Breast epithelium (tissue), 4 donors: ENCODE results near the gene A1BG. TPM values are rescaled to one million over a fixed set of nuclear protein-coding genes. Genes with fewer than 3 reads are reported as not detected.
A peak's percentile ranks its signal among the peaks of the same experiment; 100 is the strongest.
"Not testable (repeated sequence)": the region's sequence is repeated elsewhere in the genome, so short reads cannot be mapped to it uniquely, and the experiment has no call there.

Source experiments
- DNase-seq, 2 donors: peaks; one replicate each; pipeline ENCODE4 v3.0.0-alpha.2; 2019; ENCODE audit warnings: low spot score in 2 of 2
- H3K27ac ChIP-seq, 2 donors: fragments of 200-600 bp; sonication (generic) in 1 of 2; one replicate each; pipeline ENCODE4 v1.5.1; 2016 to 2019; ENCODE audit warnings: mild to moderate bottlenecking in 1 of 2
- H3K27me3 ChIP-seq, 2 donors: fragments of 200-600 bp; sonication (generic) in 1 of 2; one replicate each; pipeline versions ENCODE4 v1.5.1 to v1.6.0; 2017 to 2019; ENCODE audit warnings: control low read depth in 1 of 2, mild to moderate bottlenecking in 1 of 2
- H3K36me3 ChIP-seq: fragments of 200-600 bp; one replicate; pipeline ENCODE4 v1.5.1; 2019
- H3K4me1 ChIP-seq, 2 donors: fragments of 200-600 bp; sonication (generic); one replicate each; pipeline ENCODE4 v1.5.1; 2016 to 2019; ENCODE audit warnings: control low read depth in 1 of 2
- H3K4me3 ChIP-seq, 3 donors: fragments of 200-600 bp; sonication (generic); 1 replicate in 2 of 3; 2 replicates in 1 of 3; pipeline ENCODE4 v1.5.1; 2016 to 2019; ENCODE audit warnings: mild to moderate bottlenecking in 3 of 3, moderate library complexity in 2 of 3
- H3K9me3 ChIP-seq, 2 donors: fragments of 200-600 bp; sonication (generic) in 1 of 2; one replicate each; pipeline ENCODE4 v1.5.1; 2016 to 2019; ENCODE audit warnings: control low read depth in 1 of 2
- POLR2A ChIP-seq: fragments of 450-650 bp; IDR thresholded peaks from one replicate; pipeline ENCODE4 v1.6.1; 2016; ENCODE audit warnings: antibody characterized with exemption, mild to moderate bottlenecking, moderate library complexity
- POLR2AphosphoS5 ChIP-seq, 3 donors: sonication (generic); formaldehyde crosslinking; IDR thresholded peaks; one replicate each; pipeline ENCODE4 v1.6.1; 2017; ENCODE audit warnings: antibody characterized with exemption in 3 of 3
- intact Hi-C: fragments of 100-400 bp; cut with DNase I; formaldehyde crosslinking; loops from one replicate; pipeline ENCODE4 v1.15.1; 2023; ENCODE audit warnings: low total_unique reads
- total RNA-seq, 3 donors: library from RNA; depleted of rRNA; stranded (reverse); fragments of >200 nt; gene quantifications; one replicate each; pipeline ENCODE4 v1.1.0, GENCODE V29; 2016
- TF ChIP-seq, protein P1 (sequence below), 3 donors: fragments of 450-650 bp; IDR thresholded peaks; one replicate each; pipeline ENCODE4 v1.5.1; 2016 to 2017; ENCODE audit warnings: antibody characterized with exemption in 3 of 3, mild to moderate bottlenecking in 3 of 3, moderate library complexity in 3 of 3

Gene A1BG
- total RNA-seq, 3 donors from 2014 or later, result 40.6 to 42.7 (median 42.6) TPM

DNA sequence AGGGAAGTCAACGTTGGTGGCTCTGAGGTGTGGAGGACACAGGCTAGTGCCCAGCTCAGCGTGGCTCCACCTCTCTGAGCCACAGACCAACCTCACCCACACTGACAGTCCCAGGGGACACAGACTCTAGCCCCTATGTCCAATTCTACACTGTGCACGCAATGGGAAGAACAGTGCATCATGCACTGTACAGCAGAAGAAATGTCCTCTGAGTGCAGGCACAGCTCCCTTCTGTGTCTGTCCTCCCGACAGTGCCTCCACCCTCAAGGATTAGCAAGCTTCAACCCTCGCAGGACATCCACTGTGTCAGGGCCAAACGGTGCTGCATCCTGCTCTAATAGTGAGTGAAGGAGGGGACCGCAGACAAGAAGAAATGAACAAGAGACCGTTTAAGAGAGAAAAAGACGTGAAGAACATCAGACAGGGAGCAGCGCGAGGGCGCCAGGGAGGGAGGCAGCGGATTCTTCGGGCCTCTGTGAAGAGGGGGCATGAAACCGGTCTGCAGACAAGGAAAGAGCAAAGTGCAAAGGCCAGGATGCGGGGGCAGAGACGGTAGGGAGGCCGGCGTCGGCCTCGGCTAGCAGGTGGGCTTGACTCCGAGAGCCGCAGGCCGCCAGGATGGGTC lies 26.9 kb upstream of the A1BG start:
- Histone ChIP-seq H3K9me3 (no peaks in the 10 kb centered on the region), H3K27ac (peak overlapping the region; percentile 92 to 96), H3K36me3 (no peaks in the 10 kb centered on the region), H3K4me1 (peaks cover 4 to 15% of the 10 kb centered on the region in 2 donors), H3K4me3 (peak overlapping the region; percentile 74 to 92 (median 83)), H3K27me3 (no peaks in the 10 kb centered on the region)
- intact Hi-C loops, result no loop called here
- no peak for DNase-seq
- TF ChIP-seq, protein P1, sequence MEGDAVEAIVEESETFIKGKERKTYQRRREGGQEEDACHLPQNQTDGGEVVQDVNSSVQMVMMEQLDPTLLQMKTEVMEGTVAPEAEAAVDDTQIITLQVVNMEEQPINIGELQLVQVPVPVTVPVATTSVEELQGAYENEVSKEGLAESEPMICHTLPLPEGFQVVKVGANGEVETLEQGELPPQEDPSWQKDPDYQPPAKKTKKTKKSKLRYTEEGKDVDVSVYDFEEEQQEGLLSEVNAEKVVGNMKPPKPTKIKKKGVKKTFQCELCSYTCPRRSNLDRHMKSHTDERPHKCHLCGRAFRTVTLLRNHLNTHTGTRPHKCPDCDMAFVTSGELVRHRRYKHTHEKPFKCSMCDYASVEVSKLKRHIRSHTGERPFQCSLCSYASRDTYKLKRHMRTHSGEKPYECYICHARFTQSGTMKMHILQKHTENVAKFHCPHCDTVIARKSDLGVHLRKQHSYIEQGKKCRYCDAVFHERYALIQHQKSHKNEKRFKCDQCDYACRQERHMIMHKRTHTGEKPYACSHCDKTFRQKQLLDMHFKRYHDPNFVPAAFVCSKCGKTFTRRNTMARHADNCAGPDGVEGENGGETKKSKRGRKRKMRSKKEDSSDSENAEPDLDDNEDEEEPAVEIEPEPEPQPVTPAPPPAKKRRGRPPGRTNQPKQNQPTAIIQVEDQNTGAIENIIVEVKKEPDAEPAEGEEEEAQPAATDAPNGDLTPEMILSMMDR (IDR thresholded peaks at IDR 0.05), result no peak
- no peak for TF ChIP-seq POLR2AphosphoS5 (IDR thresholded peaks at IDR 0.05)
- no peak for TF ChIP-seq POLR2A

DNA sequence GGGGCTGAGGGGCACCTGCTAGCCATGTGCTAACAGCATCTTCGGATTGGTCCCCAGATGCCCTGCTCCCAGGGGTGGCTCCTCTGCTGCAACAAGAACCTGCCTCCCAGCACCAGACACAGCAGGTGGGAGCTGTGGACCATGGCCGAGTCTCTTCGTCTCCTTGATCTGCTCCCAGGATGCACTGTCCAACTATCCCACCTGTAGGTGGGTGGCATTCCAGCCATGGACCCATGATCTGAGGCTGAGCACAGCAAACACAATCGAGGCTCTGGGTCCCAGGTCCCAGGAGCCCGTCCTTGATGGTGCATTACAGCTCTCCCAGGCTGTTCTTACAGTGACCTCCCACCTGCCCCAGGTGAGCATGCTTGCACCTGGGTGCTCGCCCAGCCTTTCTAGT lies 26.0 kb upstream of the A1BG start:
- H3K4me1 ChIP-seq, result peaks cover 4 to 15% of the 10 kb centered on the region in 2 donors
- no peak overlapping the region for H3K4me3 ChIP-seq
- intact Hi-C loops, result no loop called here
- no peaks in the 10 kb centered on the region for H3K27me3 ChIP-seq
- DNase-seq, result no peak
- TF ChIP-seq, protein P1 (IDR thresholded peaks at IDR 0.05), result no peak
- TF ChIP-seq POLR2AphosphoS5 (IDR thresholded peaks at IDR 0.05), result no peak
- no peak for TF ChIP-seq POLR2A
- H3K27ac ChIP-seq, result no peak overlapping the region
- H3K36me3 ChIP-seq, result no peaks in the 10 kb centered on the region
- no peaks in the 10 kb centered on the region for H3K9me3 ChIP-seq

DNA sequence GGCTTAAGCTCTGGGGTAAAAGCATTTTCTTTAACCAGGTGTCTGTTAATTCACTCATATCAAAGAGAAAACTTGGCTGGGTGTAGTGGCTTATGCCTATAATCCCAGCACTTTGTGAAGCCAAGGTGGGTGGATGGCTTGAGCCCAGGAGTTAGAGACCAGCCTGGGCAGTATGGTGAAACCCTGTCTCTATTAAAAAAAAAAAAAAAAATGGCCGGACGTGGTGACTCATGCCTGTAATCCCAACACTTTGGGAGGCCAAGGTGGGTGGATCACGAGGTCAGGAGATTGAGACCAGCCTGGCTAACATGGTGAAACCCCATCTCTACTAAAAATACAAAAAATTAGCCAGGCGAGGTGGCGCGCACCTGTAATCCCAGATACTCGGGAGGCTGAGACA lies 23.4 kb upstream of the A1BG start:
- H3K27me3 ChIP-seq, H3K27ac ChIP-seq, H3K4me3 ChIP-seq, H3K36me3 ChIP-seq, H3K9me3 ChIP-seq, intact Hi-C loops, DNase-seq: not testable (repeated sequence)
- peaks cover 4 to 19% of the 10 kb centered on the region in 2 donors for H3K4me1 ChIP-seq

DNA sequence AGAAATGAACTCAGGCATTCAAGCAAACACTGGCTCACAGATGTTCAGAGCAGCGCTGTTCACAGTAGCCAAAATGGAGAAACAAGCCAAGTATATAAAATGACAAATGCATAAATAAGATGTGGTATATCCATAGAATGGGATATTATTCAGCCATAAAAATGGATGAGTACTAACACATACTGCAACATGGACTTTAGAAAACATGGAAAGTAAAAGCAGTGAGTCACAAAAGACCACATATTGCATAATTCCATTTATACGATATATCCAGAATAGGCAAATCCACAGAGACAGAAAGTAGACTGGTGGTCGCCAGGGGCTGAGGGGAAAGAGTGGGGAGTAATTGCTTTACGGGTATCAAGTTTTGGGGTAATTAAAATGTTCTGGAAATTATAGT lies 20.9 kb upstream of the A1BG start:
- Histone ChIP-seq H3K27me3 (no peaks in the 10 kb centered on the region), H3K36me3 (no peaks in the 10 kb centered on the region), H3K27ac (no peak overlapping the region), H3K4me1 (peaks cover 0 to 9% of the 10 kb centered on the region in 2 donors), H3K4me3 (no peak overlapping the region), H3K9me3 (no peaks in the 10 kb centered on the region)
- intact Hi-C loops, result no loop called here
- DNase-seq, result no peak
- no peak for TF ChIP-seq POLR2A
- TF ChIP-seq, protein P1 (IDR thresholded peaks at IDR 0.05), result no peak

DNA sequence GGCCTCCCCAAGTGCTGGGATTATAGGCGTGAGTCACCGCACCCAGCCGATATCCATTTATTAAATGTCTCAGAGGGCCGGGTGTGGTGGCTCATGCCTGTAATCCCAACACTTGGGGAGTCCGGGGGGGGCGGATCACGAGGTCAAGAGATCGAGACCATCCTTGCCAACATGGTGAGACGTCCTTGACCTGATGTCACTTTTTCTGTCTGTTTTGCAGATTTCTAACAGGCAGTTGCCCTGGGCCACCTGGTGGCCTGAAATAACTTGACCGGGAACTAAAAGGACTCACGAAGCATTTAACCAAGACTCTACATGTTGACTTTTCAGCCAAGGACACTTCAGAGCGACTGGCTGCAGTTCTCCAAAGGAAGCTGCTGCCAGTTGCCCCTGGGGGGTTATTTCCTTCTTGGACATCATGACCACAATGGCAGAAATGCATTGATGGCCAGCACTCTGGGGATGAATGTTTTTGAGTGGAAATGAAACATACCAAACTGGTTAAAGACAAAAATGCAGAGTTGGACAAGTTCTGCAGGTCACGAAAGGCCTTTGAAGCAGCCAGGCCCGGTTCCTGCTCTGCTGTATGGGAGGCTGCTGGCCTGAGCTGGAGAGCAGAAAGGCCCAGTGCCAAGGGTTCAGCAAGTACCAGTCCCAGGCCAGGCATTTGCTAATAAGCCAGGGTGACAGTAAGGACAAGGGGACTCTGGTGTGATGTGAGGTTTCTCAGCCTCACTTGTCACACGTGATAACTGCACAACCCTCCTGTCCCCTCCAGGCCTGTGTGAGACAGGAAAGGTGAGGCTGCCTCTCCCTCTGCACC lies 19.2 kb upstream of the A1BG start:
- peak in 1 of 2 donors; percentile 60 for DNase-seq
- H3K27me3 ChIP-seq, result no peaks in the 10 kb centered on the region
- TF ChIP-seq, protein P1 (IDR thresholded peaks at IDR 0.05), result peak in 1 of 3 donors; percentile 23
- no peak for TF ChIP-seq POLR2AphosphoS5 (IDR thresholded peaks at IDR 0.05)
- intact Hi-C loops, result no loop called here
- H3K9me3 ChIP-seq, result no peaks in the 10 kb centered on the region
- H3K4me3 ChIP-seq, result no peak overlapping the region
- peak overlapping the region; percentile 57 to 66 for H3K27ac ChIP-seq
- H3K36me3 ChIP-seq, result no peaks in the 10 kb centered on the region
- H3K4me1 ChIP-seq, result peaks cover 0 to 9% of the 10 kb centered on the region in 2 donors
